NCI-H748 (cell line): ENCODE data around the gene APC.

ENCODE experiments used
- DNase-seq: peaks from one replicate; lab custom pipeline; 2025; ENCODE audit not compliant: unreplicated experiment; lab: John Stamatoyannopoulos, UW

APC gene

DNA sequence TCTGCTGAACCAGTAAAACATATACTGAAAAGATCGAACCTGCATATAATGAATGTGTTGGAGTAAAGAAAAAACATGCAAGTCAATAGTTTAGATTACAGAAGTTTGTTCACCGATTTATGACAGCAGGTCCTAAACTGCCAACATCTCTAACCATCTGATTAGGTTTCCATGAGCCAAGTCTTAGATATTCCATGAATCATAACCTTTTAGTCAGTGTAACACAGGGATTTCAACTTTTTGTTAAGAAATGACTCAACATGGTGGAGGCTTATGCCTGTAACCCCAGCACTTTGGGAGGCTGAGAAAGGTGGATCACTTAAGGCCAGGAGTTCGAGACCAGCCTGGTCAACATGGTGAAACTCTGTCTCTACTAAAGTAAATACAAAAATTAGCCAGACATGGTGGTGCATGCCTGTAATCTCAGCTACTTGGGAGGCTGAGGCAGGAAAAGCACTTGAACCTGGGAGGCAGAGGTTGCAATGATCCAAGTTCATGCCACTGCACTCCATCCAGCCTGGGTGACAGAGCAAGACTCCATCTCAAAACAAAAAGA lies 38.7 kb downstream of the APC start:
- DNase-seq, result no peak

DNA sequence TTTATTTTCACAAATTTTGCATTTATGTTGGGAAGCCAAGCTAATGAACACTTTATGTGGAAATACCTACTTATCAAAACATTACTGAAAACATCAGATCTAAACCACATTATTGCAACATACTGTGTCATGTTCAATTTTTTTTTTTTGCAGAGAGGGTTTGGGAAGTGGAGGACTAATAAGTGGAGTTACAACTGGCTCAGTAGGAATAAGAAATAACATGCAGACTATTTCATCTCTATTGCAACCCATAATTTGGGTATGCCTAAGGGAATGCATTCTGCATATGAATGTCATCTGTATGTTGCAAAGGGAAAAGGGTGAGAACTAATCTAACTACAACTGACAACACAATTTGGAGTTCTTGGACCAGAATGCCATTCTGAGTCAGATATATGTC lies 41.8 kb downstream of the APC start:
- no peak for DNase-seq

- no peak for DNase-seq
Observed at GRCh38 chr5:112784726-112785125, 47.0 kb downstream of the APC start.

GRCh38 chr5:112787261-112787660 lies 49.6 kb downstream of the APC start:
- no peak for DNase-seq

GRCh38 chr5:112787896-112788295 lies 50.2 kb downstream of the APC start:
- no peak for DNase-seq

DNA sequence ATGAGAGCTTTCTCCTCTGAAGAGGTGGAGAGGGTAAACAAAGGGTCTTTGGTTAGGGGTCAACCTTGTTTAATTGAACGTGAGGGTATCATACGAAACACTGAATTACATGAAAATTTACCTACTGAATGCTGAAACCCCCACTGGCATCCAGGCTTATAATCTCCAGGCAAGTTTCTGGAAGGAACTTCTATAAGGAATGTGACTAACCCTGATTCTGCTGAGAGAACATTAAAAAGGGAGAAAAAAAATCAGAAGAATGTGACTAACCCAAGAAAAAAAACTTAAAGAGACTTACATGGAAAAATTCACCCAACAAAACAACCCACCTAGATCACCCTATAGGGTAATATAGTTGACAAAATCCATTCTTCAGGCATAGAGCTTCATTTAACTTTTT lies 55.5 kb downstream of the APC start:
- DNase-seq, result no peak

DNA sequence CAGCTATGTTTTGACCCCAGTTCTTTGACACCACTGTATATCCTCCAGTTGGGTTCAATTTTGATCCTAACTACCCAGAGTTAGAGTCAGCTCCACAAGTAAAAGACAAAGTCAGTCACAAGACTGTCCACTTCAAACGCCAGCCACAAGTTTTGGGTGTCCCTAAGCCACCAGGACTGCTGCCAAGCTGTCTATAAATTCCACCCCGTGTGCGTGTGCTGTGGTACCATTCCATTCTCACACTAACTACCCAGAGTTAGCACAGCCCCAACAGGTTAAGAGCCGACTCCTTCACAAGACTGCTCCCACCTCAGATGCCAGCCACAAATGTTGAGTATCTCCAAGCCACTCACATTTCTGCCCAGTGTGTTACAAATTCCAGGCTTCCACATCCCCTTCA lies 56.7 kb downstream of the APC start:
- DNase-seq, result no peak

DNA sequence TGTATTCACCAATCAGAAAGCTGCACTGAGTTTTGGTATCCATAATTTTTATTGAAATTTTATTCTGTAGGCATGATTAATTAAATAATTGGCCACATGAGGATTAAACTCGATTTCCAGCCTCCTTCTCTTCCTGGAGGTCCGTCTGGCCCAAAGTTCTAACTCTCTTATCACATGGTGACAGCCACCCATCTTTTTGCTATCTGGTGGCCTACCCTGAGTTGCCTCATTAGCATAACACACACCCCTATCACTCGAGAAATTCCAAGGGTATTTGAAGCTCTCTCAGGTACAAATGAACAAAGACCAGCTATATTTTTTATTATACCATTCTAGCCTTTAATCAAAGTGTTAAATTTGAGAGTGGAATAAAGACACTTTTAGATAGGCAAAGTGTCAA lies 57.7 kb downstream of the APC start:
- no peak for DNase-seq

DNA sequence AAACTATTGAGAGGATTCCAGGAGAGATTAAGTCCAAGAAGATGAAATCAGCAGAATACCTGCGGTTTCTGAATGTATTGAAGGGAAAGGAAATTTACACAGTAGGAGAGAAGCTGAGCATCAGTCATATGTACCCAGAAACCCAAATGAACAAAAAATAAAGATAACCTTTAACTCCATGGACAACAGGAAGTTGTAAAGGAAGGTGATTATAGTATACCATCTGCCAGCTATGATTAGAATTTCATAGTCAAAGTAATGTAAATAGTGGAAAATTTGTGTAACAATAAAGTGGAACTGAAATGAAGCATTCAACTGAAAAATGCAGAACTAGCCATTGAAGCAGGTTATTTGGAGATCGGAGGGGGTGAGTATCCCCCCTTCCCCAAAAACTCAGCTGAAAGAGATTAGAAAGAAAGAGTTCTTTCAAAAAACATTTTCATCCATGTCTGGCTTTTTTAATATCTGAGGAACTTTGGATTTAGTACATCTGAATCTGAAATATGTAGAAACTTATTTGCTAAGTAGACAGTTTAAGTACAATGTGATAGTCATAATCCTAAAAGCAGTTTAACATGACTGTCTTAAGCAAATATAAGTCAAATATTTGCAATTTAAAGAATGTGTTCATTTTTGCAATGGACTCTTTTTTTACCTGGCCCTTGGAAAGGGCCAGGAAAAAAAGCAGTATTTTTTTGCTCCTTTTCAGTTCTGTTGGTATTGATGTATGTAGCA lies 58.4 kb downstream of the APC start:
- DNase-seq, result no peak

DNA sequence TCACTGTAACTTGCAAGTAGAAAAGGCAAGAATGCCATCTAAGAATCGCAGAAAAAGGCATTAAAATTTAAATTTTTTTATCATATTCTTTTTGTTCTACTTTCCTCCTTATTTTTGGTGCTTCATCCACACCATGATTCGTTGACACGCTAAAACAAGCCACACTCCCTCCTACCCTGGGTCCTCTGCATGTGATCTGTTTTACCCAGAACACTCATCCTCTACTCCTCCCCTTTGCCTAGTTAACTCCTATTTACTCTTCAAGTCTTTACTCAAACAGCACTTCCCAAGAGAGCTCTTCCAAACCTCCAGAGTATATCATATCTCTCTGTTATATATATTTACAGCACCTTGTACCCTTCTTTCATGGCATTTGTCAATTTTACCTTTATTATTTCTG lies 62.0 kb downstream of the APC start:
- DNase-seq, result no peak

GRCh38 chr5:112800891-112801290 lies 63.2 kb downstream of the APC start:
- no peak for DNase-seq

- no peak for DNase-seq
Observed at GRCh38 chr5:112811023-112811422, 73.3 kb downstream of the APC start.

- no peak for DNase-seq
Observed at GRCh38 chr5:112812549-112812948, 74.9 kb downstream of the APC start.

DNA sequence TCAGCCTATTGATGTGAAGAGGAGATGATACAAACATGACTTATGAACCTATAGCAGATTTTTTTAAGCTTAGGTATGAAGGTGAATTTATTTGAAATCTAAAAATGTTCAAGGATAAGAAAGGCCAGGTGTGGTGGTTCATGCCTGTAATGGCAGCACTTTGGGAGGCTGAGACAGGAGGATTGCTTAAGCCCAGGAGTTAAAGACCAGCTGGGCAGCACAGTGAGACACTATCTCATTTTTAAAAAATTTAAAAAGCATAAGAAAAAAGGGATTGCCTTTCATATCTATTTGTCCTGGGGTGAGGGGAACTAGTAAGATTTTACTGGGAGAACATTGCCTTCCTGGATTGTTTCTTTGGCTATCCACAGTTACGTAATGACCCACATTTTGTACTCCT lies 82.6 kb downstream of the APC start:
- no peak for DNase-seq

DNA sequence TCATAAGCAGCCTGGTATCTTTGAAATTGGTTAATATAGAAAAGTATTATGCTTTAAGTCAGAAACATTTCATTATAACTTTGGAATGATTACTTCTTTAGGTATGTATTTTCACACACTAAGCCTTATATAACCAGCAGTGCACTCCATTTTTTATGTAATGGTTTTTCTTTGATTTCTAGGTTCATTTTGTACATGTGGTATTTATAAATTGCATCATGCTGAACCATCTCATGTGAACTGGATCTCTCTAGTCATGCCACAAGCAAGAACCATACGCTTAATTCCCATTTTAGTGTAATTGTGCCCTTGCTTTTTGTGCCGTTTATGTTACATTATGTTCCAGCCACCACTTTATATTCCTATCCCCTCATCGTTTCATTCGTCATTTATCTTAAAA lies 84.8 kb downstream of the APC start:
- DNase-seq, result no peak

DNA sequence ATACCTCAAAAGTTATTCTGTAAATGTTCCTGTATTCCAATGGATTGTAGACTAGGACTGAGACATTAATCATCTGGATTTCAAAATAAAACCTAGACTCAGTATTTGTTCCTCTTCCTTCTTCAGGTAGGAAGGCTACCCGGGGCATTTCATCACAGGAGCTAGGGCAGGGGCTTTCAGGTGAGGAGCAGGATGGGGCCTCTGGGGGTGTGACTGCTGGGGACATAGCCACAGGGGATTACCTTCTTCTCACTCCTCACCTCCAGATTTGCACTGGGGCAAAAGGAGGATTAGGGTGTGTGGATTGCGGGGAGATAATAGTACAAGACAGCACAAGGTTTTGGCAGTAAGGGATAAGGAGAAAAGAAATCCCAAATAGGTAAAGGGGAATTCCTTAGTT lies 85.5 kb downstream of the APC start:
- no peak for DNase-seq

DNA sequence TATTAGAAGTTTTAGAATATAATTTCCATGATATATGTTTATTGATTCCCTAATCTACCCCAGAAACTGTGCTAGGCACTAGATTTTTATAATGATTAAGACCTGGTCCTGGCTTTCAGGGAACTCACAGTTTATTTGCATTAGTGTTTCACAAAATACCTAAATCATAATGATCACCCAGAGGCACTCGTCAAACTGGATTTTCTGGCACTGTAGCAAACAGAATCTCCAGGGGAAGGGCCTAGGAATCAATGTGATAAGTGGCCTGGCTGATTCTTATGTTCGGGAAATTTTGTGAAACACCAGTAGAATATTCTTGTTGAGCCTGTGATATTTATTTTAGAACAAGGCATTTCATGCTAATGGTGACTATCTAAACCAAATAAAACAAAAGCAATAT lies 86.0 kb downstream of the APC start:
- DNase-seq, result peak; percentile 27

- DNase-seq, result no peak
Observed at GRCh38 chr5:112824197-112824596, 86.5 kb downstream of the APC start.

DNA sequence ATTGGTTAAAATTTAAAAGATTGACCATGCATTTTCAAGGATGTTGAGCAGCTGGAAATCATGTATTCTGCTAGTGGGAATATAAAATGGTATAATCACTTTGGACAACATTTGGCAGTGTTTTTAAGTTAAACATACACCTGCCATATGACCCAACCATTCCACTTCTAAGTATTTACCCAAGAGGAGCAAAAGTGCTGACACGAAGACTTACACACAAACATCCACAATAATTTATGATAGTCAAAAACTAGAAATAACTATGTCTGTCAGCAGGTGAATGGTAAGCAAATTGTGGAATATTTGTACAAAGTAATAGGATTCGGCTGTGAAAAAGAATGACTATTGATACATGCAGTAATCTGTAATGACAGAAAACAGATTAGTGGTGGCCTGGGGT lies 92.7 kb downstream of the APC start:
- no peak for DNase-seq

DNA sequence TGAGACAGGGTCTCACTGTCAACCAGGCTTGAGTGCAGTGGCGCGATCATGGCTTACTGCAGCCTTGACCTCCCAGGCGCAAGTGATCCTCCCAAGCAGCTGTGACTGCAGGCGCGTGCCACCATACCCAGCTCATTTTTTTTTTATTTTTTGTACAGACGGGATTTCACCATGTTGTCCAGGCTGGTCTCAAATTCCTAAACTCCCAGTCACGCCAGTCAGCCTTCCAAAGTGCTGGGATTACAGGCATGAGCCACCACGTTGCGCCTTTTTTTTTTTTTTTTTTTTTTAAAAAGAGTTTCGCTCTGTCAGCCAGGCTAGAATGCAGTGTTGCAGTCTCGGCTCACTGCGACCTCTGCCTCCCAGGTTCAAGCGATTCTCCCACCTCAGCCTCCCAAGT lies 96.3 kb downstream of the APC start:
- no peak for DNase-seq

- no peak for DNase-seq
Observed at GRCh38 chr5:112844489-112844888, 106.8 kb downstream of the APC start.

- no peak for DNase-seq
Observed at GRCh38 chr5:112846556-112846955, 108.9 kb downstream of the APC start.

- no peak for DNase-seq
Observed at GRCh38 chr5:112847306-112847705, 109.6 kb downstream of the APC start.
